K562 (cell line): ENCODE data around the gene SULT2A1. TPM values are rescaled to one million over a fixed set of nuclear protein-coding genes. Genes with fewer than 3 reads are reported as not detected.

Experiments used
- C11orf30 ChIP-seq: fragments of 450-650 bp; IDR thresholded peaks from 2 replicates; pipeline ENCODE4 v1.6.1; 2016; ENCODE audit warnings: low read depth, mild to moderate bottlenecking
- COPS2 ChIP-seq: fragments of 450-650 bp; conservative IDR thresholded peaks from 2 replicates; pipeline ENCODE4 v1.6.1; 2016; ENCODE audit warnings: mild to moderate bottlenecking, moderate library complexity
- CREB5 ChIP-seq: fragments of 250-450 bp; sonication (Bioruptor Pico); IDR thresholded peaks from 2 replicates; pipeline ENCODE4 v1.5.0; 2020; ENCODE audit warnings: mild to moderate bottlenecking
- HBP1 ChIP-seq: fragments of 450-650 bp; formaldehyde crosslinking; IDR thresholded peaks from 2 replicates; pipeline ENCODE4 v1.4.0; 2022; ENCODE audit warnings: missing genetic modification characterization
- HNRNPUL1 ChIP-seq: fragments of 200-400 bp; formaldehyde crosslinking; IDR thresholded peaks from 2 replicates; pipeline ENCODE4 v1.6.1; 2017; ENCODE audit warnings: low read length
- JUNB ChIP-seq: fragments of 450-650 bp; formaldehyde crosslinking; conservative IDR thresholded peaks from 2 replicates; pipeline ENCODE4 v1.4.0; 2020; ENCODE audit warnings: mild to moderate bottlenecking
- THRB ChIP-seq: fragments of 450-650 bp; formaldehyde crosslinking; conservative IDR thresholded peaks from 2 replicates; pipeline ENCODE4 v1.4.0; 2022; ENCODE audit warnings: mild to moderate bottlenecking, missing genetic modification characterization
- ZBTB2 ChIP-seq: fragments of 450-650 bp; IDR thresholded peaks from 2 replicates; pipeline ENCODE4 v1.6.1; 2016; ENCODE audit warnings: antibody characterized with exemption
- ZNF318 ChIP-seq, 2 experiments: fragments of 450-650 bp; IDR thresholded peaks; 2 replicates each; pipeline ENCODE4 v1.6.1; 2016; ENCODE audit warnings: mild to moderate bottlenecking in 2 of 2, borderline replicate concordance in 1 of 2, low read depth in 1 of 2, moderate library complexity in 1 of 2
- ZNF766 ChIP-seq: fragments of 200-800 bp; sonication (Bioruptor generic); conservative IDR thresholded peaks from 2 replicates; pipeline ENCODE4 v1.6.1; 2016; ENCODE audit warnings: missing genetic modification characterization, missing compliant biosample characterization
- ZSCAN29 ChIP-seq: fragments of 450-650 bp; IDR thresholded peaks from 2 replicates; pipeline ENCODE4 v1.6.1; 2017
- polyA plus RNA-seq, 8 experiments: library from polyadenylated mRNA; depleted of rRNA in 4 of 8; stranded (reverse) in 5 of 8; unstranded in 3 of 8; fragments of >200 nt; fragmentation: Nextera tagmentation in 2 of 8; fragmentation: Illumina TruSeq in 1 of 8; extraction: Ambion mirVana in 2 of 8; extraction: Trizol in 1 of 8; gene quantifications; 2 replicates each; pipeline versions ENCODE4 v1.2.1 to v1.2.3, GENCODE V29; 2011 to 2014; ENCODE audit warnings: inconsistent platforms in 1 of 8, missing spikeins in 1 of 8
- total RNA-seq, 7 experiments: library from RNA; depleted of rRNA in 6 of 7; stranded (reverse); fragments of >200 nt in 6 of 7; fragmentation: Illumina TruSeq in 2 of 7; extraction: Trizol in 2 of 7; gene quantifications; 2 replicates each; pipeline versions ENCODE4 v1.2.1 to v1.2.3, GENCODE V29; 2011 to 2021; ENCODE audit warnings: low replicate concordance in 1 of 7

Gene SULT2A1
- total and polyA plus RNA-seq, 9 of the 15 experiments (the other 6 are each of a cell fraction or from before 2014, with no cell fraction given) = 0.03 to 0.25 (median 0.07) TPM; not detected in 4

DNA sequence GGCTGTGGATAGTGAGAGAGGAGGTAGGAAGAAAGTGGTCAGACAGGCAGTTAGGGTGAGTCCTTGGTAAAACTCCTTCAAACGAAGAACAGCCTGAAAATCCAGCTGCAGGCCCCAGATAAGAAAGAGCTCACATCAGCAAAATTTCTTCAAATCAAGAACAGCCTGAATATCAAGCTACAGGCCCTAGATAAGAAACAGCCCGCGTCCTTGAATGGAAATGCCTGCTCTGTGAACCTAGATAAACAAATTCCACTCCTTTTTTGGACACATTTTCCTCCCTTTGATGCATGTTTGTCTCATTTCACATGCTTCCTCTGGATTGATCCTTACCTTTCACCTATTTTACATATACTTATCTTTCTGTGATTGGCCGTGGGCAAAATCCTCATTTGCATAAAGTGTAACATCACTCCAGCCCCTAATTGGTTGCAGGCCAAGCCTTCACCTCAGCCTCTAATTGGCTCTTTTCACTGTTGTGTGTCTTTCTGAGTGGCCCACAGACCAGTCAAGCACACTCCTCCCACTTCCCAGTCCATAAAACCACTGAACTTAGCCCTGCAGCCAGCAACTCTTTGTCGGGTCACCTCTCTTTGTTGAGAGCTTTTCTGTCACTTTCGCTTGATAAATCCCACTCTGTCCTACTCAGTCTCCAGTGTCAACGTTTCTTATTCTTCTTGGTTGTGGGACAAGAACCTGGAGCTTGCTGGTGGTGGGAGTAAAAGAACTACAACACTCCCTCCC, 6.0 kb upstream of the SULT2A1 start (continued):
- TF ChIP-seq HBP1 (CRISPR knock-in tag) = no peak
- no peak for TF ChIP-seq JUNB (CRISPR knock-in tag)
- no peak for TF ChIP-seq ZSCAN29
- TF ChIP-seq ZBTB2 = 0 out of 2 replicates have a peak, but pooled peaks have one; percentile 19
- peak; percentile 98 for TF ChIP-seq ZNF766 (CRISPR knock-in tag)
- TF ChIP-seq CREB5 = no peak
- TF ChIP-seq C11orf30 = peak; percentile 100
- peak; percentile 96; a peak in 3 of 4 replicates for TF ChIP-seq ZNF318 (IDR thresholded peaks at IDR 0.05; ENCODE audit: borderline replicate concordance in 1 of 2, low read depth in 1 of 2)
- TF ChIP-seq THRB (CRISPR knock-in tag) = no peak
- TF ChIP-seq COPS2 = no peak
- TF ChIP-seq HNRNPUL1 = no peak
